Activated T-helper 9 cell treated with anti-CD3 and anti-CD28 coated beads, Interleukin-2, amount 50 U/mL, for 16 hours (primary cell): ENCODE results near the gene DLL1.

ENCODE experiments used
- DNase-seq: peaks from one replicate; pipeline ENCODE4 v3.0.0-alpha.2; 2020; ENCODE audit warnings: low read depth

Gene DLL1

DNA sequence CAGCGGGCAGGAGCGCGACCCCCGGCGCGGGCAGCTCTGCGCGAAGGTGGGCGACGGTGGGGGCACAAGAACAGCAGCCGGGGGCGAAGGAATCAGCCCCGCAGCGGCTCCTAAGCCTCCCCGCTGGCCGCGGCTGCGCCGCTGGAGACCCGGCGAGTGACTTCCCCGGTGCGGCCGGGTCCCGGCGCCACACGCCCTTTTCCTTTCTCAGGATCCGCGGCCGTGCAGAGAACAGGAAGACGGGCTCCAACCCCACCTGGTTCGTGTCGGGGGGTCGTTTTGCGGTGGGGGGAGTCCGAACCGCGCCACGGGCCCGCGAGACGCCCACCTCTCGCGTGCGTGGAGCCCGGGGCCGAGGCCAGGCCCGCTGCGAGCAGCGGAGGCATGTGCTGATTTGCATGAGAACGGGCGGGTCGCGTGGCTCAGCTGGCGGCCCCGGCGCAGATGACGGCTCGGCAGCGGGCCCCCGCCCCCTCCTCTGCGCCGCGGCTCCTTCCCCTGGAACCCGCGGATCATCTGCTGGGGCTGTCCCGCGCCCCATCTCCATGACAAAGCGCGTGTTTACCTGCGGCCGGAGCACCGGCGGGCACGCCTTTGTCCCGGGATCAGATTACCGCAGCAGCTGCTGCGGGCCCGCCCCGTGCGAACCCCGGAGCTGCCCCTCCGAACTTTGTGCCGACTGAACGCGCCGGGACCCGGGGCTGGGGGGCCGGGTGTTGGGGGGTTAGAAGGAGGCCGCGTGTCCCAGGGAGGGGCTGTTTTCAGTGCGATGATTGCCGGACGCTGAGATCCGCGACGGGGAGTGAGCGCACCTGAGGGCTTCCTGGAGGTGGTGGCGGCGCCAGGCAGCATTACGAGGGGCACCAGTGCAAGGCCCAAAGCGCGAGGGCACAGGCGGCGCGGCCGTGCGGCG lies 4.9 kb upstream of the DLL1 start:
- no peak for DNase-seq

GRCh38 chr6:170294813-170295509 lies 4.1 kb upstream of the DLL1 start:
- DNase-seq: no peak

GRCh38 chr6:170294298-170294730 lies 3.4 kb upstream of the DLL1 start:
- no peak for DNase-seq

DNA sequence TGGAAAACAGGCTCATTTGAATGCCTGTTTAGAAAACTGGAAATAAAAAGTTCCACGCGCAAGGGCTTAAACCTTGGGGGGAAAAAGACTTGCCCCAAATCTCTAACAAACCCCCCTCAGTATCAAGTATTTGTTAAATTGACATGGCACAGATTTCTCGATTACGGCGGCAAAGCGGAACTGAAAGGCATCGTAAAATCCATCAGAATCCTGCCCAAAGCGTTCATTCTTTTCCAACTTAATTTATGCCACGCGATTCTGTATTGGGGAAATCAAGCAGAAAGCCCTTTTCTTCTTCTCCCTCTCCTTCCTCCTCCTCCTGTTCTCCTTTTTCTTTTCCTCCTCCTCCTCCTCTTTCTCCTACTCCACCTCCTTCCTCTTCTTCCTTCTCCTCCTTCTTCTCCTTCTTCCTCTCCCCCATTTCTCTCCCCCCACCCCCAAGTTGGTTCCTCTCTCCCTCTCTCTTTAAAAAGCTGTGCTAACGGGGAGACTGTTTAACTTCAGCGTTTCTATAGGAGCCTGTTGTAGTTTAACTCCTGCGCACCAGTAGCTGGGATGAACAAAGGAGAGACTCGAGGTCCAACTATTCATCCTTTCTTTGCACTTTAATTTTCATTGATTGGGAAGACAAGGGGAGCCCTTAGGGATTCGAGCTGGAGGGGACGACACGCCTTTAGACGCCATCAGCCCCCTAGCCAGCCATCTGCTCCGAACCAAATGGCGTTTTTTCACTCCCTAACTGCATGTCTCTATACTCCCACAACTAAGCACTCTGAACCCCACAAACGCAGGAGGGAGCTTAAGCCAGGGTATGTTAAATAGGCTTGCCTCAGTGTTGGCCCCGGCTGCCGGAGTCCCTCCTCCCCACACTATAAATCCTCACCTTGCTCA lies 2.7 kb upstream of the DLL1 start:
- DNase-seq: no peak

- DNase-seq: no peak
These were observed 1.7 kb upstream of the DLL1 start for GRCh38 chr6:170292407-170293158.

- no peak for DNase-seq
These were observed 1.2 kb upstream of the DLL1 start for GRCh38 chr6:170292111-170292406.

DNA sequence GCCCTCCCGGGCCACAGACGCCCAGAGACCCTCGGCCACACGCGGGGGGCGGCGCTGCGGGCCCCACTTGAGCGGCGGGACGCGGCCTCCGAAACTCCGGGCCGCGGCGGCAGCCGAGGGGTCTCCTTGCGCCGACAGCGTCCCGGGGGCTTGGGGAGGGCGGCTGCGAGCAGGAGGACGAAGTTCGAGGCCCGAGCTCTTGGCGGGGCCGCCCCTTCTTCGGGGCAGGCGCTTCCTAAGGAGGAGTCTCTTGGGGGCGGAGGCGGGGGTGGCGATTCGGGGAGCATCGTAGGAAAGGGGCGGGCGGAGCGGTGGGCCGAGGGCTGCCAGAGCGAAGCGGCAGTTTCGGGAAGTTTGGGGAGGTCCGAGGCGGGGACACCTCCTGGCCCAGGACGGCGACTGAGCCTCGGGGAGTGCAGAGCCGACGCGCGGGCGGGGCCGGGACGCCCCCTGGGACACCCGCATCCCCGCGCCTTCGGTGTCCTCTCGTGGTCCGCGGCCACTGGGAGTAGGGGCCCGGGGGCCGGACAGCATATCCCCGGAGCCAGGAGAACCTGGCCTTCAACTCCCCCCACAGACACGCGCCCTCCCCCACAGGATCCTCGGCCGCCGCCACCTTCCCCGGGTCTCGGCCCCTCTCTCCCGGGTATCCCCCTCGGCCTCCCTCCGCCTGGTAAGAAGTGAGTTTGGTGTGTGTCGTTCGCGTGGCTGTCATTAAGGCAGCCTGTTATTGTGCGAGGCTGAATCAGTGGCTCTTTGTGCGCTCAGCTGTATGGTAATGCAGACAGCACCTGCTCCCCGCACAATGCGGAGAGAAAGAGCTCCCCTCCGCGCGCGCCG lies 613 bp upstream of the DLL1 start:
- no peak for DNase-seq

- DNase-seq: no peak
These were observed 955 bp downstream of the DLL1 start for GRCh38 chr6:170289951-170290295.

DNA sequence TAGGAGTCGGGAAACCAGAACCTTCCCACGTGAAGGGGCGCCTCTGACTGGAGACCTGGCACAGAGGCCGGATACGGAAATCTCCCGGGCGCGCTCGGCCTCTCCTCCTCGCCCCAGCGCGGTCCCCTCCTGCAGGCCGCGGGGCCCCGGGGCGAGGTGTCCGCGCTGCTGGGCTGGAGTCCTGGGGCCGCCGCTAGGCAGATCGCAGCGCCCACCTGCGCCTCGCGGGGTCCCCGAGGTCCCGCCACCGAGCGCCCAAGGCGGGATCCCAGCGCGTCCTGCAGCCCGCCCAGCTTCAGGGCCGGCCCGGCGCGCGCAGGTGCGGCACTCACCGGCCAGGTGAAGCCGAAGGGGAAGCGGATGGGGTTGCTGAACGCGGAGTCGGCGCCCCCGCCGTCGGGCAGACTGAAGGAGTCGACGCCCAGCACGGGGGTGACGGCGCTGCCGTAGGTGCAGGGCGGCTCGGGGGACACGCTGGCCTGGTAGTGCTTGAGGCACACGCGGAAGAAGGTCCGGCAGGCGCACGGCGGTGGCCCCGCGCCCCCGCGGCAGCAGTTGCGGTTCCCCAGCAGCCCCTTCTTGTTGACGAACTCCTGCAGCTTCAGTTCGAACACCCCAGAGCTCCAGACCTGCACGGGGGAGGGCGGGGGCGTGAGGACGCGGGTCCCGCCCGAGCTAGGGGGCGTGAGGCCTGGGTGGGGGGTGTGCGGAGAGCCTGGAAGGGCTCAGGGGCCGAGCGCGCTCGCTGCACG lies 1.5 kb downstream of the DLL1 start:
- DNase-seq: no peak

DNA sequence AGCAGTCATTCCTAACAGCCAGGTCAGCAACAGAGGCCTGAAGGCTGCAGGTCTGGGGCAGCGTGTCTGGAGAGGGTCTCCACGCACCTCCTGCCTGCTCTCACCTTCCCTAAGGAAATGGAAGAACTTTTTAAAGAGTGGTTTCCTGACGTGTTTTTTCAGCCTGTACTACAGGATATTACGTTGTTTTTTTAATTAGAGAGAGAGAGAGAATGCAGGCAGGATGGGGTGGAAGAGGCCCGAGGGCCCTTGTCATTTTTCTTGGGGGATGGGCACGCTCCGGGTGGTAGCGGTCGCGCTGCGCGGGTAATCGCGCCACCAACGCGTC lies 2.1 kb downstream of the DLL1 start:
- no peak for DNase-seq

GRCh38 chr6:170288091-170288631 lies 2.7 kb downstream of the DLL1 start:
- DNase-seq: no peak

DNA sequence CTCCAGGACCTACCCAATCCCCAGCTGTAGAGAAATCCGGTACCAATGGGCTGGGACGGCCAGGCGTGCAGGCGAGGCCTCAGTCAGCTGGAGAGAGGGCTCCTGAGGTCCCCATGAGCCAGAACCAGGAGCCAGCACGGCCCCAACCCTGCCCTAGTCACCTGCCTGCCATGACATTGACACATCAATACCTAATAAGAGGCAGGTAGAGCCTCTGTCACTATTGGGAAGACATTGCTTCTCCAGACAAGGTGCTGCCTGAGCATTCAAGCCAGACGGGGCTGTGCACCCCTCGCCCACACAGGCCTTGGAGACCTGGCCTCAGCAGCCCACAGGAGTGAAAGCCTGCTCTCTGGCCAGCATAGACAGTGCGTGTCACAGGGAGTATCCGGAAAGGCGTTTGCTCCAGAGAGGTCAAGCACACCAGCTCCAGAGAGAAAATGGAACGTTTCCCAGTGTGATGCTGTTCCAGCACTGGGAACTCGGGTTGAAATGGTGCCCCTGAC lies 3.5 kb downstream of the DLL1 start:
- no peak for DNase-seq

DNA sequence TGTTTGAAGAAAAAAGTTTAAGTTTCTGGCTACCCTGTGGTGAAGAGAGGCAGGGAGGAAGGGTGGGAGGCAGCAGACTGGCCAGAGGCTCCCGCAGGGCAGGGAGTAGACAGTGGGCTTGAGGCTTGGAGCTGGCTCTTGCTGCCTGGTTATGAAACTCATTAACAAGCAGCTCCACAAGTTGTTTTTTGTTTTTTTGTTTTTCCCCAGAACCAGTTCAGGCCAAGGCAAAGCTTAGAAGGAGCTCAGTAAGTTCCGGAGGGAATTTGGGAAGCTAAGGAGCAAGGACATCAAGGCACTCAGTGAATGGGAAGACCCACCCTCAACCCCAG lies 4.0 kb downstream of the DLL1 start:
- no peak for DNase-seq

- no peak for DNase-seq
These were observed 4.5 kb downstream of the DLL1 start for GRCh38 chr6:170286246-170286933.

GRCh38 chr6:170285482-170285881 lies 5.4 kb downstream of the DLL1 start:
- DNase-seq: no peak

DNA sequence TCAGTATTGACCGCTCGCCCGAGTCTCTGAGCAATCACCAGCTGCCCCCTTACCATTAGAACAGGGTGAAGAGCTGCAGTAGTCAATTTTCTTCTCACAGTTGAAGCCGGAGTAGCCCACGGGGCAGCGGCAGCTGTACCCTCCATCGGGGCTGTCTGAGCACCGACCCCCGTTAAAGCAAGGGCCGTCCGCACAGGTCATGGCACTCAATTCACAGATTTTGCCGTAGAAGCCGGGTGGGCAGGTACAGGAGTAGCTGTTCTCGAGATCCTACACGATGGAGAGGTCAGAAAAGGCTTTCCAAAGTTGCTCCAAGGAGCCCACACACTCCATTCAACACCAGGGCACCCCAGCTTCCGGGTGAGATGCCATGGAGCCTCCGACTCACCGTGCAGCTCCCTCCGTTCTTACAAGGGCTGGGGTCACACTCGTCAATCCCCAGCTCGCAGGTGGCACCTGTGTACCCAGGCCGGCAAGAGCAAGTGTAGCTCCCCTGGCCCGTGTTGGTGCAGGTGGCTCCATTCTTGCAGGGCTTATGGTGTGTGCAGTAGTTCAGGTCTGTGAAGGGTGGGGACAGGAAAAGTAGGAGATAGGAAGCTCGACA lies 5.9 kb downstream of the DLL1 start:
- DNase-seq: no peak

DNA sequence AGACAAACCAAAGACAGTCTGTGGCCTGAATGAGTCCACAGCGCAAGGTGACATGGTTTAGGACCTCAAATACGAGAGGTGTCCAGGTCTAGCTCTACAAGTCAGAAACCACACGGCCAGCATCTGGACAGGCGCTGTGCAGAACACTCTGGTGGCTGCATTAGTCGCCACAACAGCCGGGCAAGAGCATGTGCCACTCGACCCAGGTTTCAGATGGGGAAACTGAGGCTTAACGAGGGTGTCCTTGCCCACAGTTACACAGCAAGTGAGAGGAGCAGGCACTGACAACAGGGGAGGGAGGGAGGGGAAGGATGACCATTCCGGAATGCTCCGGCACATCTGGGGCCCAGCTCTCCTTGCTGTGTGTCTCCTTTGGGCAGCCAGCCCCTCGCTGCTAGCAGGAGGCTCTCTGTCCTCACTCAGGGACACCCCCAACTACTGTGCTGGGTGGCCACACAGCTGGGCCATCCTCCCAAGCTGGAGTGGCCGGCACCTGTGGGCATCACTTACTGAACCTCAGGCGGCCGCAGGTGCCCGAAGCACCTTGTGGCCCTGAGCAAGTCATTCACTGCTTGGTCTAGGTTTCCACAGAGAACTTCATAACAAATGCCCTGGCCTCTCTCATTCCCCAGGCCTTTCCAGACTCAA lies 6.6 kb downstream of the DLL1 start:
- DNase-seq: no peak
